HG03378 (cell line): ENCODE results near the gene AGTRAP.

Experiments
- ATAC-seq: cut with Tn5 transposase; IDR thresholded peaks from one replicate; pipeline ENCODE4 v1.9.1; 2021; ENCODE audit warnings: mild to moderate bottlenecking, moderate library complexity; ENCODE audit not compliant: unreplicated experiment

The AGTRAP gene

DNA sequence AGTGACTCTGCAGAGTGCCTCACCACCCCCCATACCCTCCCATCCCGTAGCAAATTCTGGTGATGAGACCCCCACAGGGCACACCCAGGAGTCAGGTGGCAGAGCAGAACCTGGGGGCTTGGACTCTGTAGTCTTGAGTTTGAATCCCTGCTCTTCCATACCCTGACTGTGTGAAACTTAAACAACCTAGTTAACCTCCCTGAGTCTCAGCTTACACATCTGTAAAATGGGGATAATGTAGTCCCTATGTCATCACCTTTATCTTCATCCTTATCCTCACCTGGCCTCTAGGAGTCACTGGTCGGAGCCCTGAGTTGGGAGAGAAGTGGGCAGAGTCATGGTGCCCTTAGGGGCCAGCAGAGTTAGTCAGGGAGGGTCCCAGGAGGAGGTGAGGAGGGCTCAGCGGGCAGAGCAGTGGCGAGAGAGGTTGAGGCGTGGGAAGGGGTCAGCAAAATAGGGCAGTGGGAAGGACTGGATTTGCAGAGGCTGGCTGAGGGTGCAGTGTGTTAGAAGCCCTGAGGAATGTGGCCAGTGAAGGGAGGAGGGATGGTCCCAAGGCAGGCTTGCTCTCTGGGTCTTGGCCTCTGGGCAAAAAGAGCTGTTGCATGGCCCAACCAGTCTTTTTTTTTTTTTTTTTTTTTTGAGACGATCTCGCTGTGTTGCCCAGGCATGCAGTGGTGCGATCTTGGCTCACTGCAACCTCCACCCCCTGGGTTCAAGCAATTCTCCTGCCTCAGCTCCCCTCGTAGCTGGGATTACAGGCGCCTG lies 44.6 kb downstream of the AGTRAP start:
- no peak for ATAC-seq

DNA sequence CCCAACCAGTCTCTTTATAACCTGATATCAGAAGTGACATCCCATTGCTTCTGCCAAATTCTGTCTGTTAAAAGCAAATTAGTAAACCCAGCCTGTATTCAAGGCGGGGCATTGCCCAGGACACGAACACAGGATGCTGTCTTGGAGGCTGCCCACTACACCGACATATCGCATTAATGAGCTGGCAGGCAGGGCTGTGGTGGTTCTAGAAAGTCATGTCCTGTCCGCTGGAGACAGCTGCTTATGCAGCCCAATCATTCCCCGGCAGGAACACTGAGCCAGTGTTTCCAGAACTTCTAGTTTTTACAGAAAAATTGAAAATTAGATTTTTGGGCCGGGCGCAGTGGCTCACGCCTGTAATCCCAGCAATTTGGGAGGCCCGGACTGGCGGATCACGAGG lies 45.4 kb downstream of the AGTRAP start:
- no peak for ATAC-seq

- no peak for ATAC-seq
Observed at GRCh38 chr1:11782127-11782708, 46.3 kb downstream of the AGTRAP start.

DNA sequence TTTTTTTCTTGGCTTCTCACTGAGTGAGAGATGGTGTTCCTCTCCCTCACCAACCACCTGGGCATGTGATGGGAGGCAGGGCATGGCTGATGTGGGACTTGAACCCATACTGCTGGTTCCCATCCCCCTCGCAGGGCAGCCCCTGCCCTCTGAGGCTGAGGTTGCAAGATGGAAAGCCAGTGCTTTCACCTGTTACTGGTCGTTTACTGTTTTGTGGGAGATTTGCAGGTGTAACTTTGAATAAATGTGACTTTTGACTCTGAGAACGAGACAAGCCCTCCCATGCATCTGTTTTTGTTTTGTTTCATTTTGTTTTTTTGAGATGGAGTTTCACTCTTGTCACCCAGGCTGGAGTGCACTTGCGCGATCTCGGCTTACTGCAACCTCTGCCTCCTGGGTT lies 47.6 kb downstream of the AGTRAP start:
- ATAC-seq: no peak

DNA sequence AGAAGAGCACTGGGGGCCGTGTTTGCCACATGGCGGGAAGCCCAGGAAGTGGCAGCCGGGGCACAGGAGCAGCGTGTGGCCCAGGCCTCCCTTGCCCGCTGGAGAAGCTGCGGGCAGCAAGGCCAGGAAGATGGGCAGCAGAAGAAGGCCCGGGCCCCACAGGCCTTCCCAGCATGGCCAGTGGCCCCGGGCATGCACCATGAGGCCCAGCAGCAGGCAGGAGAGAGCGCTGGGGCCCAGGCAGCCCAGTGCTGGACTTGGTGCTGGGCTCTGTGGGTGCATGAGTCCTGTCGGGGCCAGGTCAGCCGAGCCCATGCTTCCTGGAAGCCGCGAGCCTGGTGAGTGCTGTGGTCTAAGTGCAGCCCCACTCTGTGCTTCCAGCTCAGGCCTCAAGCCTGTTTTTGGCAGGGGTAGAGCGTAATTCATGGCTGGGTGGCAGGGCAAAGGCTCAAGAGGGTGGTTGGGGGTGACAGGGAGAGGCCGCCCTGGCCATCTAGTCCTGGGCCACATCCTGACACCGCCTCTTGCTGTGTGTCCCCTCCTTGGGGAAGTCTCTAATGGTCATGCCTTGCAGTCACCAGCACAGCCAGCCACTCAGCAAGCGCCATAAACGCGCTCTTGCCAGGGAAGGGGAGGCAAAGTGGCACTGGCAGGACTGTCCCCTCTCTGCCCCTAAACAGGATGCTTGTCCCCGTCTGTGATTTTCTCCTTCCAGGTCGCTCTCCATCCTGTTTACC lies 48.5 kb downstream of the AGTRAP start:
- no peak for ATAC-seq

DNA sequence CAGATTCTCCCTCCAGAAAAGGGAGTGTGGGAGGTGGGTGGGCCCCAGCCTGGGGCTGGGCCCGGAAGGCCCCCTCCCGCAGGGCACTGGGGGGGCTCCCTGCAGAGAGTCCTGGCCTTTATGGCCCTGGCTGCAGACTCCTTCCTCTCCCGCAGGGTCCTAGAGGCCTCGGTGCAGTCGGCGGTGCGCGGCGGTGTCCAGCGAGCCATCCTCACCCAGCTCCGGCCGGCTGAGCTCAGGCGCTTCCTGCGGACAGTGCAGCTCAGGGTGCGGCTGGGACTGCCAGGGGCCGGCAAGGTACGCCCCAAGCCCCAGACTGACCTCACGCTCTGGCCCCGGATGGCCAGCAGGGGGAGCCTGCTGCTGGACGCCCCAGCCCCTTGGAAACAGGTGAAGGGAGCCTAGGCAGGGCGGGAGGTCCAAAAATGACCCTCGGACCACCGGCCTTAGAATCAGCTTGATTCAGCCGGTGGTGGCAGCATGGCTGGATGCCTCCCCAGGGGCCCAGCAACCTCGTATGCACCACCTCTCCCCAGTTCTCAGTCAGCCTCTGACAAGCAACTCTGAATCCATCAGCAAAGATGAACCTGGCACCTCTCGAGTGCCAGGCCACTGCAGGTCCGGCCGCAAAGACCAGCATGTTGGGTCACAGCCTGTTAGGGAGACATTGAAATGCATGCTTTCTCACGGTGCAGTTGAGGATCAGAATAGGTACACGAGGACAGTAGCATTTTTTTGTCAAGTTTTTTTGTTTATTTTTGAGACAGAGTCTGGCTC lies 49.2 kb downstream of the AGTRAP start:
- no peak for ATAC-seq

DNA sequence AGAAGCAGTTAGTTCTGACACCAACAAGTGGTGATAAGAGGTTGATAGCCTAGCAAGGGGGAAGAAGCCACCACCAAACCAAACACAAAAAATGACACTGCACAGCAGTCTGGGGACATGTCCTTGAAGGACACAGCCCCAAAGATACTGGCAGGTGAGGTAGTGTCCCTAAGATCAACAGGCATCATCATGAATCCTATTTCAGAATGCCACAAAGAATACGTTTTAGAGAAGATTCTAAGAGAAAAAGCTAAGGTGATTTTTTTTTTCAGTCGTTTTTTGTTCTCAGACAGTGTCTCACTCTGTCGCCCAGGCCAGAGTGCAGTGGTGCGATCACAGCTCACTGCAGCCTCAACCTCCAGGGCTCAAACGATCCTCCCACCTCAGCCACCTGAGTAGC lies 50.2 kb downstream of the AGTRAP start:
- no peak for ATAC-seq

- ATAC-seq: no peak
Observed at GRCh38 chr1:11787251-11787803, 51.4 kb downstream of the AGTRAP start.

GRCh38 chr1:11787804-11788436 lies 52.0 kb downstream of the AGTRAP start:
- ATAC-seq: no peak

GRCh38 chr1:11788549-11789053 lies 52.7 kb downstream of the AGTRAP start:
- ATAC-seq: no peak

DNA sequence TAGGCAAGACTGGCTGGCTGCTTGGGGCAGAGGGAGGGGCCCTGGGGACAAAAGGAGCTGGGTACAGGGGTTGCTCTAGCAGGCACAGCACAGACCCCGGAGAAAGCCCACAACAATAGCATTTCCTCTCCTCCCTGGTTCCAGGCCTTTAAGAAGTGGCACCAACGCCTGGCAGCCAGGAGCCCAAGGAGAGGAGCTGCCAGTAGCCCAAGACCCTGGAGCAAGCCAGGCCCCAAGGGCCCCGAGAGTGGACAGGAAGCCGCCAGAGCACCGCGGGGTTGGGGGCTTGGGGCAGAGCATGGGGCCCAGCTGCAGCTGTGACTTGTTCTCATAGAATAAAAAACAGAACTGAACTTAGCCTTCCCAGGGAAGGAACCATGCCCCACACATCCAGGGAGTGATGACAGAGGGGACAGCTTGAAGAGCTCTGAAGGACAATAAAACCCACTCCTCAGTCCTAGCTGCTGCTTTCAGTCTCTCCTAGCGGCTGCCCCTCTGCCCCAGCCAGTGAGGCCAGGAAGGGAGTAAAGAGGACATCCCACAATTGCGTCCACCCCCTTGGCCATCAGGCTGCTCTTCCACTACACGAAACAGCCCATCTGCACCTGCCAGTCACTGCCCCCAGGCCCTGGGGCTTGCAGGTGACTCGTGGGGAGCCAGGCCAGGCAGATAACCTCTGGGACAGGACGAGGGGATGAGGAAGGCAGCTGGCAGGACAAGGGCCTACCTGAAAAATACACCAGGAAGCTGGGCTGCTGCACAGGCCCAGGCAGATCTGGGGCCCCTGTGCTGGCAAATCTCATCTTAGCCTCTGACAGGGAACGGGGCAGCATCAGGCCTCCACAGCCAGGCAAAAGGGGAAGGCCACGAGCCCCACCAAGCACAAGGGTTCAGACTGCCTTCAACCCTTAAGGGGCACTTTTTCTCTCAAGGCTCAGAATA lies 53.5 kb downstream of the AGTRAP start:
- ATAC-seq: no peak

DNA sequence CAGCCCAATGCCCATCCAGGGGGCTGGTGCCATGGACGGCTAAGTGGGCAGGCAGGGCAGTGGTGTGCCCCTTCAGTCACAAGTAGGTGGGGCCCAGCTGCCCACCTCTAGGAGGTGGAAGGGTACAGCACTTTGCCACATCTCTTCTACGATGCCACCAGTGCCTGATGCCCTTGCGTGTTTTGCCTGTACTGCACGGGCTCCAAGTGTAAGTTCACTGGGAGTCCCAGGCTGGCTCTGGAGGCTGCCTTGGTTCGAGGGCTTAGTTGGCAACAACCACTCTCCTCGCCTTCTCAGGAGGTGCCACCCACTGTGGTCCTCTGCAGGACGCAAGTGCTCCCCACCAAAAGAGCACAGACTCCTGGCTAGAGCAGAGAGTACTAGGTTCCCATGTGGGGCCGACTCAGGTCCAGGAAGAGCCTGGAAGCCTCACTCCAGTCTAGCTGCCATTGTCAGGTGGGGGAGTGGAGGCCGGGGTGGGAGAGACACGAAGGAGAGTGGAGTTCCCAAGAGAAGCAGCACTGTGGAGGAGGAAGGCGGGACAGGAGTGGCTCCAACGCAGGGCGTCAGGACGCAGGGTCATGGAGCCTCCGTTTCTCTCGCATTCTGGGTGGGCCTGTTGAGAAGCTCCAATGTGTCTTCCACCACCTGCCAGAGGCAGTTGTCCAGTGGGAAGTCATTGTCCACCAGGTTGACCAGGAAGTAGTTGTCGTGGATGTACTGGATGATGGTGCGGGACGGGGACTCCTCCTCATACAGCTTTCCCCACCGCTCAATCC lies 54.4 kb downstream of the AGTRAP start:
- ATAC-seq: no peak

DNA sequence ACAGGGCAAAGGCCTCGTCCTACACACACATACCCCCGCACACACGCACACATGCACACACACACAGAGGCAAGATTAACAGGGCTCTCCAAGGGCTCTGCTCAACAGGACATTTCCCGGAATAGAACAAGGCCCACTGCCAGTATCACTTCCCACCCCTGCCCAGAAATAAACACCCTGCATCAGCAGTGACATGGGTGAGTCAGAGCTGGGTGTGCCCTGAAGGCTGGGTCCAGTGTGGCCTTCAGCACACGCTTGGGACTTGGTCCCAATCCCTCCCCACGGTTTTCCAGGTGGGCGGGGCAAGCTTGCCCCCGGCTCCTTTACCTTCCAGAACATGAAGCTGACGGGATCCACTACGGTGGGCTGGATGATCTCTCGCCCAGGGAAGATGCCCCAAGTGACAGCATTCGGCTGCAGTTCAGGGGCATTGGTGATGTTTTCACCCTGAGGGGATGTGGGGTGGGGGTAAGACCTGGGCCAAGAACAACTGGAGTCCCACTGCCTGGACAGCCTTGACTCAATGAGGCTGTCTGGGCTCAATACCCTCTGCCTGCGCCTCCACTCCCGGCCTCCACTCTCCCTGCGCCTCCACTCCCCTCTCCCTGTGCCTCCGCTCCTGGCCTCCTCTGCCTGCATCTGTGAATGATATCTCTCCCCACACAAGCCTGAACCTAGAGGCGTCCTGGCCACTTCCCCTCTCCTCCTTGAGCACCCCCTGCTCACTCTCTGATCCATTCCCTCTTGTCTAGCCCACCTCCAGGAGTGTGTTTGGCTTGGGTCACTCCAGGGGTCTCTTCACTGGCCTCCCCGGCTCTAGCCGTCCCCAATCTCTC lies 55.2 kb downstream of the AGTRAP start:
- ATAC-seq: no peak

GRCh38 chr1:11792106-11792505 lies 56.2 kb downstream of the AGTRAP start:
- no peak for ATAC-seq

- no peak for ATAC-seq
Observed at GRCh38 chr1:11793819-11794218, 57.9 kb downstream of the AGTRAP start.

GRCh38 chr1:11794446-11795237 lies 58.7 kb downstream of the AGTRAP start:
- no peak for ATAC-seq
